Hepatocyte (in vitro differentiated cells): ENCODE measurements around the gene ATP1B2. TPM values are rescaled to one million over a fixed set of nuclear protein-coding genes. Genes with fewer than 3 reads are reported as not detected.

ENCODE experiments used
- DNase-seq: peaks from one replicate; pipeline ENCODE4 v3.0.0-alpha.2; 2016; ENCODE audit warnings: low spot score
- H2AFZ ChIP-seq: fragments of 200-600 bp; sonication (generic); 2 replicates; pipeline ENCODE4 v1.6.0; 2016; ENCODE audit warnings: antibody characterized with exemption, mild to moderate bottlenecking
- H3K27ac ChIP-seq: fragments of 200-600 bp; sonication (generic); 2 replicates; pipeline ENCODE4 v1.5.1; 2016; ENCODE audit warnings: mild to moderate bottlenecking
- H3K27me3 ChIP-seq: fragments of 200-600 bp; sonication (generic); 2 replicates; pipeline ENCODE4 v1.6.1; 2016
- H3K36me3 ChIP-seq: fragments of 200-600 bp; sonication (generic); replicated peaks from 2 replicates; pipeline ENCODE4 v1.5.1; 2016; ENCODE audit warnings: low read depth; ENCODE audit not compliant: insufficient read depth
- H3K4me1 ChIP-seq: fragments of 200-600 bp; sonication (generic); 2 replicates; pipeline ENCODE4 v1.5.1; 2016; ENCODE audit warnings: mild to moderate bottlenecking, moderate library complexity; ENCODE audit not compliant: insufficient read depth
- H3K4me2 ChIP-seq: fragments of 200-600 bp; sonication (generic); 2 replicates; pipeline ENCODE4 v1.6.0; 2016
- H3K4me3 ChIP-seq: fragments of 200-600 bp; sonication (generic); 2 replicates; pipeline ENCODE4 v1.5.1; 2016; ENCODE audit warnings: mild to moderate bottlenecking
- H3K79me2 ChIP-seq: fragments of 200-600 bp; sonication (generic); 2 replicates; pipeline ENCODE4 v1.6.0; 2017; ENCODE audit warnings: mild to moderate bottlenecking
- H3K9me2 ChIP-seq: fragments of 200-600 bp; sonication (generic); replicated peaks from 2 replicates; pipeline ENCODE4 v1.6.0; 2017; ENCODE audit warnings: mild to moderate bottlenecking; ENCODE audit not compliant: insufficient read depth
- H3K9me3 ChIP-seq: fragments of 200-600 bp; sonication (generic); 2 replicates; pipeline ENCODE4 v1.5.1; 2016; ENCODE audit warnings: low read depth, mild to moderate bottlenecking
- H4K20me1 ChIP-seq: fragments of 200-600 bp; sonication (generic); 2 replicates; pipeline ENCODE4 v1.6.0; 2016; ENCODE audit warnings: mild to moderate bottlenecking; ENCODE audit not compliant: insufficient read depth, poor library complexity, severe bottlenecking
- CTCF ChIP-seq: fragments of 200-600 bp; sonication (generic); IDR thresholded peaks from 2 replicates; pipeline ENCODE4 v1.5.1; 2016; ENCODE audit warnings: antibody characterized with exemption, mild to moderate bottlenecking; ENCODE audit not compliant: poor library complexity
- EZH2 ChIP-seq: fragments of 200-600 bp; sonication (generic); IDR thresholded peaks from 2 replicates; pipeline ENCODE4 v1.6.1; 2016; ENCODE audit warnings: antibody characterized with exemption, mild to moderate bottlenecking, borderline replicate concordance
- EZH2phosphoT487 ChIP-seq: fragments of 200-600 bp; sonication (generic); IDR thresholded peaks from one replicate; pipeline ENCODE4 v1.6.1; 2018; ENCODE audit warnings: antibody characterized with exemption, mild to moderate bottlenecking, low read depth, moderate library complexity; ENCODE audit not compliant: unreplicated experiment, severe bottlenecking
- WGBS: methylation state at CpG from one replicate; pipeline ENCODE4 v1.1.6; 2016; ENCODE audit warnings: low lambda C conversion rate; ENCODE audit errors: missing lambda C conversion rate; 5-methylcytosine and 5-hydroxymethylcytosine counted together
- polyA plus RNA-seq: library from polyadenylated mRNA; unstranded; fragments of >200 nt; fragmentation: Nextera tagmentation; extraction: Ambion mirVana; gene quantifications from 2 replicates; pipeline ENCODE4 v1.2.1, GENCODE V29; 2016
- total RNA-seq: library from RNA; depleted of rRNA; stranded (reverse); fragments of >200 nt; gene quantifications from 2 replicates; pipeline ENCODE4 v1.2.3, GENCODE V29; 2014

The ATP1B2 gene
- total and polyA plus RNA-seq, 2 experiments from 2014 or later, result 0.23 to 2.5 TPM

- Histone ChIP-seq H3K27me3 (peaks cover 3% of the 10 kb centered on the region), H3K9me3 (no peaks in the 10 kb centered on the region), H3K4me3 (no peak overlapping the region), H3K4me1 (peaks cover 15% of the 10 kb centered on the region), H3K9me2 (no peaks in the 10 kb centered on the region), H3K36me3 (no peaks in the 10 kb centered on the region), H3K27ac (no peak overlapping the region), H3K4me2 (no peak overlapping the region), H2AFZ (no peak overlapping the region), H4K20me1 (no peaks in the 10 kb centered on the region), H3K79me2 (peaks cover 2% of the 10 kb centered on the region)
- DNase-seq, result no peak
- no peak for TF ChIP-seq CTCF
- no peak for TF ChIP-seq EZH2phosphoT487
- no peak for TF ChIP-seq EZH2
- WGBS, result 93% methylated on average over 7 of the region's 7 CpGs
These were observed 49.8 kb downstream of the ATP1B2 start for GRCh38 chr17:7700510-7700909.

GRCh38 chr17:7701681-7702080 is 51.0 kb downstream of the ATP1B2 start:
- Histone ChIP-seq H3K9me2 (no peaks in the 10 kb centered on the region), H4K20me1 (no peaks in the 10 kb centered on the region)

GRCh38 chr17:7702776-7703175 is 52.0 kb downstream of the ATP1B2 start:
- no peaks in the 10 kb centered on the region for H3K9me2 ChIP-seq
- peaks cover 16% of the 10 kb centered on the region for H3K27me3 ChIP-seq
- H4K20me1 ChIP-seq, result no peaks in the 10 kb centered on the region
- no peak overlapping the region for H3K27ac ChIP-seq
- peaks cover 22% of the 10 kb centered on the region for H3K4me1 ChIP-seq
- no peak overlapping the region for H3K4me2 ChIP-seq
- TF ChIP-seq CTCF, result no peak
- TF ChIP-seq EZH2, result no peak
- TF ChIP-seq EZH2phosphoT487, result no peak
- DNase-seq, result no peak
- 87% methylated on average over 13 of the region's 13 CpGs for WGBS
- H2AFZ ChIP-seq, result no peak overlapping the region
- no peak overlapping the region for H3K4me3 ChIP-seq
- no peaks in the 10 kb centered on the region for H3K36me3 ChIP-seq
- H3K79me2 ChIP-seq, result peaks cover 6% of the 10 kb centered on the region
- no peaks in the 10 kb centered on the region for H3K9me3 ChIP-seq

More at GRCh38 chr17:7701681-7702080, 51.0 kb downstream of the ATP1B2 start:
- Histone ChIP-seq H3K4me3 (no peak overlapping the region), H3K79me2 (peaks cover 6% of the 10 kb centered on the region), H3K4me1 (peaks cover 22% of the 10 kb centered on the region), H3K4me2 (no peak overlapping the region), H3K27ac (no peak overlapping the region), H3K27me3 (peaks cover 10% of the 10 kb centered on the region), H3K36me3 (no peaks in the 10 kb centered on the region), H3K9me3 (no peaks in the 10 kb centered on the region), H2AFZ (no peak overlapping the region)
- TF ChIP-seq CTCF (no peak), EZH2phosphoT487 (no peak), EZH2 (no peak)
- DNase-seq, result no peak
- WGBS, result 96% methylated on average over 14 of the region's 14 CpGs
